Suprapubic skin (tissue), 4 donors: ENCODE measurements around the gene FLVCR2. TPM values are rescaled to one million over a fixed set of nuclear protein-coding genes. Genes with fewer than 3 reads are reported as not detected.

ENCODE experiments used
- DNase-seq, 2 donors: peaks; one replicate each; pipeline ENCODE4 v3.0.0-alpha.2; 2019; ENCODE audit warnings: low spot score in 2 of 2
- H3K27ac ChIP-seq: fragments of 200-600 bp; sonication (generic); one replicate; pipeline ENCODE4 v1.5.1; 2019
- H3K27me3 ChIP-seq: fragments of 200-600 bp; sonication (generic); one replicate; pipeline ENCODE4 v1.5.1; 2019
- H3K36me3 ChIP-seq: fragments of 200-600 bp; sonication (generic); one replicate; pipeline ENCODE4 v1.5.1; 2019
- H3K4me1 ChIP-seq: fragments of 200-600 bp; sonication (generic); one replicate; pipeline ENCODE4 v1.5.1; 2019
- H3K4me3 ChIP-seq: fragments of 200-600 bp; sonication (generic); one replicate; pipeline ENCODE4 v1.5.1; 2019; ENCODE audit warnings: mild to moderate bottlenecking
- H3K9me3 ChIP-seq: fragments of 200-600 bp; sonication (generic); one replicate; pipeline ENCODE4 v1.5.1; 2019
- CTCF ChIP-seq, 2 donors: fragments of 200-600 bp in 1 of 2; fragments of 450-650 bp in 1 of 2; sonication (generic) in 1 of 2; IDR thresholded peaks; one replicate each; pipeline ENCODE4 v1.5.1; 2016 to 2019; ENCODE audit warnings: antibody characterized with exemption in 2 of 2, mild to moderate bottlenecking in 1 of 2, moderate library complexity in 1 of 2
- EP300 ChIP-seq: sonication (generic); formaldehyde crosslinking; IDR thresholded peaks from one replicate; pipeline ENCODE4 v1.6.1; 2017; ENCODE audit warnings: antibody characterized with exemption
- POLR2A ChIP-seq, 2 donors: fragments of 450-650 bp; IDR thresholded peaks; one replicate each; pipeline ENCODE4 v1.6.1; 2017; ENCODE audit warnings: antibody characterized with exemption in 2 of 2, mild to moderate bottlenecking in 2 of 2, moderate library complexity in 2 of 2
- POLR2AphosphoS5 ChIP-seq, 3 donors: sonication (generic); formaldehyde crosslinking; IDR thresholded peaks; one replicate each; pipeline ENCODE4 v1.6.1; 2017; ENCODE audit warnings: antibody characterized with exemption in 3 of 3
- WGBS: methylation state at CpG from one replicate; pipeline ENCODE4 v1.1.5; 2018; 5-methylcytosine and 5-hydroxymethylcytosine counted together
- total RNA-seq, 4 donors: library from RNA; depleted of rRNA; stranded (reverse); fragments of >200 nt; gene quantifications; one replicate each; pipeline ENCODE4 v1.1.0, GENCODE V29; 2016

FLVCR2 gene
- total RNA-seq, 4 donors from 2014 or later, result 9.0 to 23.4 (median 17.4) TPM

GRCh38 chr14:75672605-75673192 lies 94.3 kb downstream of the FLVCR2 start:
- no peaks in the 10 kb centered on the region for H3K27me3 ChIP-seq
- H3K4me1 ChIP-seq, result no peaks in the 10 kb centered on the region
- no peak overlapping the region for H3K4me3 ChIP-seq
- TF ChIP-seq EP300, result no peak
- TF ChIP-seq CTCF (IDR thresholded peaks at IDR 0.05), result no peak
- no peak for TF ChIP-seq POLR2AphosphoS5 (IDR thresholded peaks at IDR 0.05)
- no peak for TF ChIP-seq POLR2A (IDR thresholded peaks at IDR 0.05)
- H3K9me3 ChIP-seq, result no peaks in the 10 kb centered on the region
- no peak overlapping the region for H3K27ac ChIP-seq
- H3K36me3 ChIP-seq, result peaks cover 28% of the 10 kb centered on the region
- no peak for DNase-seq
- WGBS, result 82% methylated on average over 1 of the region's 1 CpG

- TF ChIP-seq POLR2A (IDR thresholded peaks at IDR 0.05), result no peak
- no peak for TF ChIP-seq POLR2AphosphoS5 (IDR thresholded peaks at IDR 0.05)
- TF ChIP-seq EP300, result no peak
- TF ChIP-seq CTCF (IDR thresholded peaks at IDR 0.05), result no peak
- 95% methylated on average over 4 of the region's 4 CpGs for WGBS
- peaks cover 28% of the 10 kb centered on the region for H3K36me3 ChIP-seq
- no peak overlapping the region for H3K27ac ChIP-seq
- no peak for DNase-seq
- no peak overlapping the region for H3K4me3 ChIP-seq
- H3K27me3 ChIP-seq, result no peaks in the 10 kb centered on the region
- no peaks in the 10 kb centered on the region for H3K9me3 ChIP-seq
- no peaks in the 10 kb centered on the region for H3K4me1 ChIP-seq
Measured at GRCh38 chr14:75673345-75674035, 95.1 kb downstream of the FLVCR2 start.

- Histone ChIP-seq H3K4me1 (no peaks in the 10 kb centered on the region), H3K4me3 (no peak overlapping the region), H3K27me3 (no peaks in the 10 kb centered on the region), H3K36me3 (peaks cover 17% of the 10 kb centered on the region), H3K9me3 (no peaks in the 10 kb centered on the region), H3K27ac (no peak overlapping the region)
- no peak for TF ChIP-seq EP300
- TF ChIP-seq POLR2A (IDR thresholded peaks at IDR 0.05), result no peak
- no peak for TF ChIP-seq POLR2AphosphoS5 (IDR thresholded peaks at IDR 0.05)
- TF ChIP-seq CTCF (IDR thresholded peaks at IDR 0.05), result no peak
- DNase-seq, result no peak
- WGBS, result 88% methylated on average over 2 of the region's 2 CpGs
Measured at GRCh38 chr14:75675265-75675960, 97.0 kb downstream of the FLVCR2 start.

GRCh38 chr14:75685910-75686309 lies 107.5 kb downstream of the FLVCR2 start:
- H3K4me3 ChIP-seq, result no peak overlapping the region
- DNase-seq, result no peak
- TF ChIP-seq CTCF (IDR thresholded peaks at IDR 0.05) (no peak), POLR2AphosphoS5 (IDR thresholded peaks at IDR 0.05) (no peak), EP300 (no peak), POLR2A (IDR thresholded peaks at IDR 0.05) (no peak)
- H3K4me1 ChIP-seq, result no peaks in the 10 kb centered on the region
- H3K36me3 ChIP-seq, result peaks cover 35% of the 10 kb centered on the region
- H3K27ac ChIP-seq, result no peak overlapping the region
- H3K27me3 ChIP-seq, result no peaks in the 10 kb centered on the region
- 88% methylated on average over 2 of the region's 2 CpGs for WGBS
- H3K9me3 ChIP-seq, result no peaks in the 10 kb centered on the region

GRCh38 chr14:75689012-75689411 lies 110.6 kb downstream of the FLVCR2 start:
- no peak for DNase-seq
- Histone ChIP-seq H3K4me3 (no peak overlapping the region), H3K4me1 (no peaks in the 10 kb centered on the region), H3K9me3 (no peaks in the 10 kb centered on the region), H3K27me3 (no peaks in the 10 kb centered on the region), H3K27ac (no peak overlapping the region), H3K36me3 (peaks cover 33% of the 10 kb centered on the region)
- TF ChIP-seq CTCF (IDR thresholded peaks at IDR 0.05) (no peak), POLR2AphosphoS5 (IDR thresholded peaks at IDR 0.05) (no peak), EP300 (no peak), POLR2A (IDR thresholded peaks at IDR 0.05) (no peak)
- 60% methylated on average over 2 of the region's 2 CpGs for whole genome bisulfite sequencing
